DND-41 (cell line): ENCODE results near the gene EDN3.

ENCODE experiments used
- ATAC-seq: fragments of 200-7000 bp; cut with Tn5 transposase; 3 replicates; pipeline ENCODE4 v1.9.1; 2021; ENCODE audit warnings: low read depth; ENCODE audit not compliant: insufficient read depth
- DNase-seq: peaks from one replicate; pipeline ENCODE4 v3.0.0-alpha.2; 2020
- H2AFZ ChIP-seq: 2 replicates; pipeline ENCODE4 v1.6.0; 2012; ENCODE audit warnings: low read depth, low read length
- H3K27ac ChIP-seq: 2 replicates; pipeline ENCODE4 v1.5.1; 2012; ENCODE audit warnings: low read length, inconsistent platforms
- H3K27me3 ChIP-seq: fragments of 200-600 bp; sonication (generic); 2 replicates; pipeline ENCODE4 v1.6.0; 2012; ENCODE audit warnings: low read length, mild to moderate bottlenecking, inconsistent platforms; ENCODE audit not compliant: insufficient read depth, poor library complexity
- H3K36me3 ChIP-seq: 2 replicates; pipeline ENCODE4 v1.5.1; 2012; ENCODE audit warnings: low read length, inconsistent platforms; ENCODE audit not compliant: insufficient read depth
- H3K4me1 ChIP-seq: 2 replicates; pipeline ENCODE4 v1.5.1; 2012; ENCODE audit warnings: mild to moderate bottlenecking, low read length; ENCODE audit not compliant: insufficient read depth
- H3K4me2 ChIP-seq: 2 replicates; pipeline ENCODE4 v1.6.0; 2012; ENCODE audit warnings: mild to moderate bottlenecking, moderate library complexity, low read length, inconsistent platforms; ENCODE audit not compliant: insufficient read depth
- H3K4me3 ChIP-seq, 2 experiments: fragments of 200-600 bp in 1 of 2; shearing (Covaris generic) in 1 of 2; 2 replicates each; pipeline ENCODE4 v1.5.1; 2012 to 2016; ENCODE audit warnings: inconsistent platforms in 2 of 2, low read length in 2 of 2, mild to moderate bottlenecking in 2 of 2, low read depth in 1 of 2, moderate library complexity in 1 of 2
- H3K79me2 ChIP-seq: 2 replicates; pipeline ENCODE4 v1.6.0; 2012; ENCODE audit warnings: low read length, inconsistent platforms; ENCODE audit not compliant: insufficient read depth
- H3K9ac ChIP-seq: 2 replicates; pipeline ENCODE4 v1.6.0; 2012; ENCODE audit warnings: low read depth, mild to moderate bottlenecking, inconsistent platforms, low read length, moderate library complexity
- H3K9me3 ChIP-seq: 2 replicates; pipeline ENCODE4 v1.5.1; 2012; ENCODE audit warnings: low read length, moderate library complexity, mild to moderate bottlenecking, inconsistent platforms; ENCODE audit not compliant: insufficient read depth, severe bottlenecking
- H4K20me1 ChIP-seq: 2 replicates; pipeline ENCODE4 v1.6.0; 2012; ENCODE audit warnings: low read length; ENCODE audit not compliant: insufficient read depth
- EZH2 ChIP-seq: IDR thresholded peaks from 3 replicates; pipeline ENCODE4 v1.6.1; 2012; ENCODE audit warnings: borderline replicate concordance, low read depth, mild to moderate bottlenecking, moderate library complexity, low read length, inconsistent platforms; ENCODE audit not compliant: severe bottlenecking
- TF ChIP-seq, protein P1 (sequence below): IDR thresholded peaks from 2 replicates; pipeline ENCODE4 v1.5.1; 2012; ENCODE audit warnings: borderline replicate concordance, low read length, moderate library complexity, mild to moderate bottlenecking; ENCODE audit not compliant: poor library complexity, severe bottlenecking; ENCODE audit errors: extremely low read depth

EDN3 gene

DNA sequence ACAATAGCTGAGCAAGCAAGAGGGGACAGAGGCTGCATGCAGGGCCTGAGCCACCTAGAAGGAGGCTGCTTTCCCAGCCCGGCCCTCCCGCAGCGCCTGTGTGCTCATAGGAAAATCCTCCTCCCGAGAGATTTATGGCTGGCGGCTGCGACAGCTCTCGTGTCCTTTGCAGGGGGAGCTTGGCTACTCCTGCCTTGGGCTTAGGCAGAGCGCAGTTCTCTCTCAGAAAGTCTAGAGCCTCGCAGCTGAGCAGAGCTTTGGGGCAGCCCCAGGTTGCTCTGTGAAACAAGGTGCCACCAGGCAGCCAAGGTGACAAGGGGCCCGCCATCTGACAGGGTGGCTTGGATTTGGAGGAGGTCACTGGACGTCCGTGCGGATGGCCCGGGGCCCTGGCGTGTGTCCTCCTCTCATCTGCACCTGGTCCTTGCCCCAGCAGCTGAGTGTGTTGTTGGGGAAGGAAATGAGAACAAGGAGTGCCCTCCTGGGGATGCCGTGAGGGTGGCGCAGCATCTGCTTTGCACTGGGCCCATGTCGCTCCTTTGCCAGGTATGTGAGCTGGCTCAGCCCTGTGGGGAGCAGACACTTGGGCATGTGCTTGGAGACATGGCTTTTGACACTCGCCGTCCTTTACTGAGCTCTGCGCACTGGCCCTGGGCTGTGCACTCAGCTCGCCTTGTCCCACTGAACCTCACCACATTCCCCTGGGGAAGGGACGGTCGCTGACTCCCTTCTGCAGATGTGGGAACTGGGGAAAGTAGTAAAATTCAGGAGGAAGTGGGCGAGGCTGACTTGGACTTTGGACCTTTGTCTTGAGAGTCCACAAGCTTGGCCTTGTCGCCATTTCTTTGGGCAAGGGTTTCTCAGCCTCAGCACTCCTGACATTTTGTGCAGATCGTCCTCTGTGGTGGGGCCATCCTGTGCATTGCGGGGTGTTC lies 41.9 kb downstream of the EDN3 start:
- Histone ChIP-seq H3K4me1 (no peaks in the 10 kb centered on the region), H3K27me3 (peaks cover 3% of the 10 kb centered on the region), H3K36me3 (no peaks in the 10 kb centered on the region), H3K4me3 (no peak overlapping the region), H3K9me3 (no peaks in the 10 kb centered on the region), H3K27ac (no peak overlapping the region), H3K4me2 (no peak overlapping the region), H2AFZ (no peak overlapping the region), H3K79me2 (no peaks in the 10 kb centered on the region), H4K20me1 (no peaks in the 10 kb centered on the region), H3K9ac (no peak overlapping the region)
- DNase-seq = no peak
- TF ChIP-seq, protein P1, sequence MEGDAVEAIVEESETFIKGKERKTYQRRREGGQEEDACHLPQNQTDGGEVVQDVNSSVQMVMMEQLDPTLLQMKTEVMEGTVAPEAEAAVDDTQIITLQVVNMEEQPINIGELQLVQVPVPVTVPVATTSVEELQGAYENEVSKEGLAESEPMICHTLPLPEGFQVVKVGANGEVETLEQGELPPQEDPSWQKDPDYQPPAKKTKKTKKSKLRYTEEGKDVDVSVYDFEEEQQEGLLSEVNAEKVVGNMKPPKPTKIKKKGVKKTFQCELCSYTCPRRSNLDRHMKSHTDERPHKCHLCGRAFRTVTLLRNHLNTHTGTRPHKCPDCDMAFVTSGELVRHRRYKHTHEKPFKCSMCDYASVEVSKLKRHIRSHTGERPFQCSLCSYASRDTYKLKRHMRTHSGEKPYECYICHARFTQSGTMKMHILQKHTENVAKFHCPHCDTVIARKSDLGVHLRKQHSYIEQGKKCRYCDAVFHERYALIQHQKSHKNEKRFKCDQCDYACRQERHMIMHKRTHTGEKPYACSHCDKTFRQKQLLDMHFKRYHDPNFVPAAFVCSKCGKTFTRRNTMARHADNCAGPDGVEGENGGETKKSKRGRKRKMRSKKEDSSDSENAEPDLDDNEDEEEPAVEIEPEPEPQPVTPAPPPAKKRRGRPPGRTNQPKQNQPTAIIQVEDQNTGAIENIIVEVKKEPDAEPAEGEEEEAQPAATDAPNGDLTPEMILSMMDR = no peak
- no peak for TF ChIP-seq EZH2
- ATAC-seq = no peak

DNA sequence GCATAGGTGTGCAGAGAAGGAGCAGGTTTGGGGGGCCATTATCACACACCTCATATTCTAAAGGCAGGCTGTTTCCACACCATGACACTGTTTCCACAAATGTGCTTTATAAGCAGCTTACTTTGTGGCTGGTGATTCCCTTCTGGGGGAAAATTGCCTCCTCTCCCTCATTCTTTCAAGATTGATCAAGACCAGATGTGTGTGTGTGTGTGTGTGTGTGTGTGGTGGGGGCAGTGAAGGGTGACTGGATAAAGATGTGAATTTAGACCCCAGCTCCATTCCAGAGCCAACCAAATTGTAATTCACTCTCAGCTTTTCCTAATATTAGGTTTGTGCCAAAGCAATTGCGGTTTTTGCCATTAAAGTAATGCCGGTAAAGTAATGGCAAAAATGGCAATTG lies 45.6 kb downstream of the EDN3 start:
- no peaks in the 10 kb centered on the region for H3K4me1 ChIP-seq
- no peaks in the 10 kb centered on the region for H4K20me1 ChIP-seq
- no peaks in the 10 kb centered on the region for H3K9me3 ChIP-seq
- H3K9ac ChIP-seq = no peak overlapping the region
- DNase-seq (no peak), ATAC-seq (no peak)
- peaks cover 3% of the 10 kb centered on the region for H3K27me3 ChIP-seq
- H3K36me3 ChIP-seq = no peaks in the 10 kb centered on the region
- TF ChIP-seq, protein P1 = no peak
- no peak for TF ChIP-seq EZH2
- H3K4me2 ChIP-seq = no peak overlapping the region
- H3K4me3 ChIP-seq = no peak overlapping the region
- no peak overlapping the region for H2AFZ ChIP-seq
- no peak overlapping the region for H3K27ac ChIP-seq
- no peaks in the 10 kb centered on the region for H3K79me2 ChIP-seq

DNA sequence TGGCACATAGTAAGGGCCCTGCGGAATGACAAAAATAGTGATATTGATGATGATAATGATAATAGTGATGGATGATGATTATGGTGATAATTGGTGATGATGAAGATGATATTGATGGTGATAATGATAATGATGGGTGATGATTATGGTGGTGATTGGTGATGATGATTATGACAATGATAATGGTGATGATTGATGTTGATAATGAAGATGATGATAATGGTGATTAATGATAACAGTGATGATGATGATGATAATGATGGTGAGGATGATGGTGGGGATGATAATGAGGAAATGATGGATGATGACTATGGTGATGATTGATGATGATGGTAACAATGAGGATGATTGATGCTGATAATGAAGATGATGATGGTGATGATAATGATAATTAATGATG lies 48.9 kb downstream of the EDN3 start:
- Histone ChIP-seq H3K79me2 (no peaks in the 10 kb centered on the region), H3K27me3 (peaks cover 6% of the 10 kb centered on the region), H3K9me3 (no peaks in the 10 kb centered on the region), H3K4me1 (no peaks in the 10 kb centered on the region), H3K9ac (no peak overlapping the region), H3K36me3 (no peaks in the 10 kb centered on the region), H3K4me2 (no peak overlapping the region), H3K4me3 (no peak overlapping the region), H2AFZ (no peak overlapping the region), H4K20me1 (no peaks in the 10 kb centered on the region), H3K27ac (no peak overlapping the region)
- DNase-seq = no peak
- TF ChIP-seq, protein P1 = no peak
- no peak for TF ChIP-seq EZH2
- no peak for ATAC-seq
